GM23338 (cell line): ENCODE data around the gene KIRREL3. TPM values are rescaled to one million over a fixed set of nuclear protein-coding genes. Genes with fewer than 3 reads are reported as not detected.

Source experiments
- ATAC-seq: fragments of 200-7000 bp; cut with Tn5 transposase; 3 replicates; pipeline ENCODE4 v1.9.1; 2020
- DNase-seq: peaks from one replicate; pipeline ENCODE4 v3.0.0-alpha.2; 2015; ENCODE audit warnings: low spot score
- H2AFZ ChIP-seq: fragments of 200-600 bp; sonication (generic); 2 replicates; pipeline ENCODE4 v1.8.0; 2016; ENCODE audit warnings: antibody characterized with exemption, mild to moderate bottlenecking, moderate library complexity
- H3F3A ChIP-seq: fragments of 200-600 bp; sonication (generic); replicated peaks from 2 replicates; pipeline ENCODE4 v1.8.0; 2017; ENCODE audit warnings: antibody characterized with exemption, mixed run types, low read depth
- H3K27ac ChIP-seq: fragments of 200-600 bp; sonication (generic); 2 replicates; pipeline ENCODE4 v1.6.1; 2016; ENCODE audit warnings: low read depth
- H3K27me3 ChIP-seq: fragments of 200-600 bp; sonication (generic); 2 replicates; pipeline ENCODE4 v1.8.0; 2016; ENCODE audit warnings: mild to moderate bottlenecking, mixed run types, moderate library complexity; ENCODE audit not compliant: insufficient read depth
- H3K36me3 ChIP-seq: fragments of 200-600 bp; sonication (generic); 2 replicates; pipeline ENCODE4 v1.8.0; 2016; ENCODE audit warnings: mild to moderate bottlenecking; ENCODE audit not compliant: insufficient read depth
- H3K4me1 ChIP-seq: fragments of 200-600 bp; sonication (generic); 2 replicates; pipeline ENCODE4 v1.8.0; 2016; ENCODE audit warnings: mild to moderate bottlenecking, moderate library complexity; ENCODE audit not compliant: insufficient read depth
- H3K4me2 ChIP-seq: fragments of 200-600 bp; sonication (generic); 2 replicates; pipeline ENCODE4 v1.7.1; 2017; ENCODE audit warnings: mixed run types
- H3K4me3 ChIP-seq: fragments of 200-600 bp; sonication (generic); 2 replicates; pipeline ENCODE4 v1.6.1; 2016; ENCODE audit warnings: mixed run types
- H3K79me2 ChIP-seq: fragments of 200-600 bp; sonication (generic); replicated peaks from 2 replicates; pipeline ENCODE4 v1.8.0; 2017; ENCODE audit warnings: mild to moderate bottlenecking; ENCODE audit not compliant: insufficient read depth
- H3K9me2 ChIP-seq: fragments of 200-600 bp; sonication (generic); 2 replicates; pipeline ENCODE4 v1.8.0; 2017; ENCODE audit not compliant: insufficient read depth
- H4K20me1 ChIP-seq: fragments of 200-600 bp; sonication (generic); replicated peaks from 2 replicates; pipeline ENCODE4 v1.8.0; 2017; ENCODE audit warnings: mild to moderate bottlenecking; ENCODE audit not compliant: insufficient read depth
- H3K27ac Mint-ChIP-seq: 2 replicates; pipeline ENCODE4 v1.8.0; 2020; ENCODE audit warnings: inconsistent platforms, mild to moderate bottlenecking, moderate library complexity, mixed read lengths
- H3K27me3 Mint-ChIP-seq: 3 replicates; pipeline ENCODE4 v1.8.0; 2022; ENCODE audit warnings: low read depth, mild to moderate bottlenecking, moderate library complexity, mixed read lengths, inconsistent platforms; ENCODE audit not compliant: insufficient read depth, poor library complexity
- H3K36me3 Mint-ChIP-seq: 3 replicates; pipeline ENCODE4 v1.8.0; 2021; ENCODE audit warnings: low read depth, mild to moderate bottlenecking, inconsistent platforms, moderate library complexity, mixed read lengths
- H3K4me1 Mint-ChIP-seq: 3 replicates; pipeline ENCODE4 v1.8.0; 2020; ENCODE audit warnings: mild to moderate bottlenecking, inconsistent platforms, mixed read lengths
- H3K4me3 Mint-ChIP-seq: 3 replicates; pipeline ENCODE4 v1.8.0; 2021; ENCODE audit warnings: moderate library complexity, mild to moderate bottlenecking, inconsistent platforms, mixed read lengths
- H3K9me3 Mint-ChIP-seq: 3 replicates; pipeline ENCODE4 v1.8.0; 2020; ENCODE audit warnings: moderate library complexity, mild to moderate bottlenecking, inconsistent platforms, mixed read lengths
- CREB1 ChIP-seq: fragments of 250-450 bp; sonication (Bioruptor Pico); IDR thresholded peaks from 2 replicates; pipeline ENCODE4 v1.5.0; 2020; ENCODE audit warnings: low read depth, mild to moderate bottlenecking, moderate library complexity
- ETS1 ChIP-seq: IDR thresholded peaks from 2 replicates; pipeline ENCODE4 v1.6.1; 2016; ENCODE audit warnings: antibody characterized with exemption
- EZH2 ChIP-seq: fragments of 200-600 bp; sonication (generic); IDR thresholded peaks from one replicate; pipeline ENCODE4 v1.8.0; 2017; ENCODE audit warnings: antibody characterized with exemption, mild to moderate bottlenecking, low read depth; ENCODE audit not compliant: unreplicated experiment
- EZH2phosphoT487 ChIP-seq: fragments of 200-600 bp; sonication (generic); IDR thresholded peaks from one replicate; pipeline ENCODE4 v1.8.1; 2018; ENCODE audit warnings: antibody characterized with exemption; ENCODE audit not compliant: unreplicated experiment
- JUNB ChIP-seq: IDR thresholded peaks from one replicate; pipeline ENCODE4 v1.6.1; 2016; ENCODE audit warnings: antibody characterized with exemption; ENCODE audit not compliant: unreplicated experiment
- NANOG ChIP-seq: IDR thresholded peaks from 2 replicates; pipeline ENCODE4 v1.6.1; 2016; ENCODE audit warnings: antibody characterized with exemption, borderline replicate concordance
- POLR2AphosphoS5 ChIP-seq: IDR thresholded peaks from 2 replicates; pipeline ENCODE4 v1.6.1; 2016; ENCODE audit warnings: antibody characterized with exemption, low read depth
- REST ChIP-seq: IDR thresholded peaks from one replicate; pipeline ENCODE4 v1.6.1; 2018; ENCODE audit warnings: antibody characterized with exemption; ENCODE audit not compliant: unreplicated experiment
- STAT1 ChIP-seq: IDR thresholded peaks from one replicate; pipeline ENCODE4 v1.6.1; 2016; ENCODE audit warnings: antibody characterized with exemption; ENCODE audit not compliant: unreplicated experiment
- ZNF114 ChIP-seq: fragments of 250-450 bp; sonication (Bioruptor Pico); IDR thresholded peaks from 2 replicates; pipeline ENCODE4 v1.5.0; 2020; ENCODE audit warnings: mild to moderate bottlenecking, moderate library complexity
- ZNF331 ChIP-seq: fragments of 250-450 bp; sonication (Bioruptor Pico); IDR thresholded peaks from 2 replicates; pipeline ENCODE4 v1.5.0; 2020; ENCODE audit warnings: low read depth, mild to moderate bottlenecking, moderate library complexity
- ZNF462 ChIP-seq: fragments of 250-450 bp; sonication (Bioruptor Pico); IDR thresholded peaks from 2 replicates; pipeline ENCODE4 v1.5.0; 2020; ENCODE audit warnings: mild to moderate bottlenecking, moderate library complexity
- polyA plus RNA-seq: library from polyadenylated mRNA; unstranded; fragments of >200 nt; fragmentation: Nextera tagmentation; extraction: Ambion mirVana; gene quantifications from 2 replicates; pipeline ENCODE4 v1.2.1, GENCODE V29; 2016
- total RNA-seq: library from RNA; depleted of rRNA; stranded (reverse); fragments of >200 nt; shearing (Covaris generic); gene quantifications from 2 replicates; pipeline ENCODE4 v1.2.3, GENCODE V29; 2014
- TF ChIP-seq, protein P1 (sequence below), 2 experiments: fragments of 200-600 bp in 1 of 2; sonication (generic) in 1 of 2; conservative IDR thresholded peaks; 2 replicates each; pipeline versions ENCODE4 v1.5.1 to v1.6.1; 2016 to 2017; ENCODE audit warnings: antibody characterized with exemption in 2 of 2, low read depth in 2 of 2, mild to moderate bottlenecking in 2 of 2, moderate library complexity in 1 of 2

The KIRREL3 gene
- total and polyA plus RNA-seq, 2 experiments from 2014 or later = 0.13 to 1.5 TPM

GRCh38 chr11:126844789-126845188 lies 155.8 kb downstream of the KIRREL3 start:
- no peaks in the 10 kb centered on the region for H3K4me1 Mint-ChIP-seq
- no peaks in the 10 kb centered on the region for H3K27me3 Mint-ChIP-seq
- 0 out of 2 replicates have a peak, but pooled peaks cover 5% of the 10 kb centered on the region for H3K9me2 ChIP-seq
- no peaks in the 10 kb centered on the region for H3F3A ChIP-seq
- ATAC-seq = no peak
- H2AFZ ChIP-seq = no peak overlapping the region
- H3K4me3 ChIP-seq = no peak overlapping the region
- no peaks in the 10 kb centered on the region for H3K79me2 ChIP-seq
- no peaks in the 10 kb centered on the region for H4K20me1 ChIP-seq
- H3K36me3 ChIP-seq = no peaks in the 10 kb centered on the region
- no peak overlapping the region for H3K4me2 ChIP-seq
- no peak overlapping the region for H3K27ac Mint-ChIP-seq
- H3K27me3 ChIP-seq = no peaks in the 10 kb centered on the region
- H3K36me3 Mint-ChIP-seq = no peaks in the 10 kb centered on the region
- no peak for DNase-seq
- no peak overlapping the region for H3K4me3 Mint-ChIP-seq
- peaks cover 11% of the 10 kb centered on the region; the same call in 2 of the 3 replicates for H3K9me3 Mint-ChIP-seq
- H3K4me1 ChIP-seq = no peaks in the 10 kb centered on the region
- no peak for TF ChIP-seq EZH2
- TF ChIP-seq NANOG = no peak
- no peak for TF ChIP-seq ZNF331 (CRISPR knock-in tag)
- no peak for TF ChIP-seq ZNF114 (CRISPR knock-in tag)
- TF ChIP-seq ETS1 = no peak
- TF ChIP-seq, protein P1, sequence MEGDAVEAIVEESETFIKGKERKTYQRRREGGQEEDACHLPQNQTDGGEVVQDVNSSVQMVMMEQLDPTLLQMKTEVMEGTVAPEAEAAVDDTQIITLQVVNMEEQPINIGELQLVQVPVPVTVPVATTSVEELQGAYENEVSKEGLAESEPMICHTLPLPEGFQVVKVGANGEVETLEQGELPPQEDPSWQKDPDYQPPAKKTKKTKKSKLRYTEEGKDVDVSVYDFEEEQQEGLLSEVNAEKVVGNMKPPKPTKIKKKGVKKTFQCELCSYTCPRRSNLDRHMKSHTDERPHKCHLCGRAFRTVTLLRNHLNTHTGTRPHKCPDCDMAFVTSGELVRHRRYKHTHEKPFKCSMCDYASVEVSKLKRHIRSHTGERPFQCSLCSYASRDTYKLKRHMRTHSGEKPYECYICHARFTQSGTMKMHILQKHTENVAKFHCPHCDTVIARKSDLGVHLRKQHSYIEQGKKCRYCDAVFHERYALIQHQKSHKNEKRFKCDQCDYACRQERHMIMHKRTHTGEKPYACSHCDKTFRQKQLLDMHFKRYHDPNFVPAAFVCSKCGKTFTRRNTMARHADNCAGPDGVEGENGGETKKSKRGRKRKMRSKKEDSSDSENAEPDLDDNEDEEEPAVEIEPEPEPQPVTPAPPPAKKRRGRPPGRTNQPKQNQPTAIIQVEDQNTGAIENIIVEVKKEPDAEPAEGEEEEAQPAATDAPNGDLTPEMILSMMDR (conservative IDR thresholded peaks at IDR 0.05; ENCODE audit: low read depth in 2 of 2) = no peak
- no peak for TF ChIP-seq REST
- no peak for TF ChIP-seq POLR2AphosphoS5
- TF ChIP-seq CREB1 = no peak
- no peak for TF ChIP-seq JUNB
- no peak for TF ChIP-seq EZH2phosphoT487
- TF ChIP-seq STAT1 = no peak
- TF ChIP-seq ZNF462 (CRISPR knock-in tag) = no peak
- no peak overlapping the region for H3K27ac ChIP-seq
